Measurements from ENCODE around the gene TENM3.

Gene TENM3

GRCh38 chr4:182255441-182256190 is 12.4 kb downstream of the TENM3 start:
- no peak for FAIRE-seq

- FAIRE-seq: no peak
These were observed 13.8 kb downstream of the TENM3 start for GRCh38 chr4:182257016-182257415.

DNA sequence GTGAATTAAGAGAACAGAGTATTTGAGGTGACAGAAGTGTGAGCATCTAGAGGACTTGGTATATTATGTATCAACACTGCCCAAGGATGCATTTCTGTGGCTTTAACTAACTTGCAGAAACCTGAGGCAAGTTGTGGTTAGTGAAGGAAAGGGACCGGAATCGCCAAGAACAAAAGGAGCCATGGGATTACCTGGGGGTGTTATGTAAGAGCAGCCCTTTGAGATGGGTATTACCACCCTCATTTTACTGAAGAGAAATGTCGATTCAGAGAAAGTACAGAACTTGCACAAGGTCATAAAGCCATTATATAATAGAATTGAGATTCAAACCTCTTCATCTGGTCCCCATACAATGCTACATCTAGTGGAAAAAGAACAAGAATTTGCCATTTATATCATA is 14.3 kb downstream of the TENM3 start:
- FAIRE-seq: no peak

GRCh38 chr4:182258441-182259000 is 15.3 kb downstream of the TENM3 start:
- no peak for FAIRE-seq

DNA sequence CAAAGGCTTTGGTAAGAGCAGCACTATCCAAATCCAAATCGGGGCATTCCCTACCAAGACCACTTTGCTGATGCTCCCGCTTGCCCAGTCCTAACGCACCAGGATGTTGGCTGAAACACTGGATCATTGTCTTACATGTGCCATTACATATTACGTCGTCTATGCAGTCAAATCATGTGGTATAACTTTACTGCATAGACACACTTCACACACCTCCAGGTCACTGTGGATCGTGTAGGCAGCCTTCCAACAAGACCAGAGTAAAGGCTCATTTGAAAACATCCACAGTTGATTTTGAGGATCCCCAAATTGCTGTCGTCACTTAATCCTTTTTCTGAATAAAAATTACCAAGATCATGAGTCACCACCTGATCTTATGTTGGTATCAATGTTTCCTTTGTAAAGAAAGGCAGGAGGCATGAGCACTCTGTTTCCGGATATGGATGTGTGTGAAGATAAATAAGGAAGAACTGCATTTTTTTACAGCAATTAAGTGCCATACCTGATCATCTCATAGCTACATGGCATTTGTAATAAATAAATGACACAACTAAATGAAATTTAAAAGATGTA is 18.5 kb downstream of the TENM3 start:
- no peak for FAIRE-seq

DNA sequence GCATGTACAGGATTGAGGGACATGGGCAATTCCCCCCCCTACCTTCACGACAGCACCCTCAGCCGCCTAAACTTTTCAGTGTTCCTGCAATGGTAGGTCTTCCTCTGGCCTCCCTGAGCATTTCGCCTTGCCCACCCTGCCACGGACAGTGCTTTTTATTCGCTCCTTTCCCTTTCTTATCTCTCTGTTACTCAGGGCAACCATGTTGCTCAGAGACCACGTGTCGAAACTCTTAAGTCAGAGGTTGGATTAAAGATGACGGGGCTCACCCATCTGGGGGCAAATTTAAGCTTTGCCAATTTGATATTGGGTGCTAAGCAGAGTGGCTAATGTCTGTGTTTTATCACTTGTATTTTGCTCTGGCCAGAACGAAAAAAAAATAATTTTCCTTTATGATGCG is 20.4 kb downstream of the TENM3 start:
- FAIRE-seq: no peak

GRCh38 chr4:182264139-182264752 is 21.0 kb downstream of the TENM3 start:
- FAIRE-seq: no peak

DNA sequence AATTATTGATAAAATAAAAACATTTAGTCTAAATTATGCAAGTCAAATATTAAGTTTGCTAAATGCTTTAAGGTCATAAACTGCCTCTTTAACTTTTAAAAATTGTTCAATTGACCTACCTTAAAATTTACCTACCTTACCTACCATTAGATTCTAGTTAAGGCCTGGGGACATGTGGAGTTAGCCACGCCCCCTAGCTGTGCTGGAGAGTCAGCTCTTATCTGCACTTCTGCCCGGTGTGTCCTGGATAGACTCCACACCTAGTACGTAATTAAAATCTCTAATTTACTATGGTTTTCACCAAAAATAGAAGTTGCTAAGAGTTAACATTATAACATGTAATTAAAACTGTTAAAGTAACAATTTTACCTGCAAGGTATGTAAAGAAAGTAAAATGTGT is 22.7 kb downstream of the TENM3 start:
- no peak for FAIRE-seq

DNA sequence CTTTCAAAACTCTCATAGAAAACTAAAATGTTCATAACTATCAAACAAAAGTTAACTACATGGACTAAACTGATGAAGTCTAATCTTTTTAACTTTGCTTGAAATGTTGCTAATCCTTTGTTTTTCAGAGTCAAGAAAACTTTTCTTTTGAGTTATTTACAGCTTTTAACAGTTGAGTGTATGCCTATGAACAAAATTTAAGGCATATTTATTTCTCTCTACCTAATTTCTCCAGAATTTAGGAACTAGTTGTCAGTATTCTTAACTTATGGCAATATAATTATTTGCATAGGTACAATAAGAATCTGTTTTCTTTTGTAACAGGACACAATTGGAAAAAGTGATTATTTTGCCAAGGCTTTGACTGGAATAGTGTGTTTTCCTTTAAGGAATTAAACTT is 23.8 kb downstream of the TENM3 start:
- FAIRE-seq: no peak

DNA sequence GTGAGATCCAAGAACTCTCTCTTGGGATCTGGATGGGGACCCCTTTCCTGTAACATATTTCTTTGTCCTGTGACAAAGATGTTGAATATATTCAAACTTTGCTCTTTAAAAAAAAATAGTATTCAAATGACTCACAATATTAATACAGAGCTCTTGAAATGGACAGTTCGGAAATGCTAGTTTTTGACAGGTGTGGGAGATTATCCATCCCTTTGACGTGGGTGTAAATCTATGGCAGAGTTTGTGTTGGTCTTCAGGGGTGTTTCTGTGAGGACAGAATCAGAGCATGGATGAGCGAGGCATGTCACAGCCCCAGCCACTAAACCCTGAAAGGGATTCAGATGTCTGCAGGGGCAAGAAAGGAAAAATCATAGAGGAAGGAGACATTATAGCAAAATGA is 25.8 kb downstream of the TENM3 start:
- no peak for FAIRE-seq

GRCh38 chr4:182271731-182272130 is 28.5 kb downstream of the TENM3 start:
- no peak for FAIRE-seq

GRCh38 chr4:182272151-182272550 is 28.9 kb downstream of the TENM3 start:
- no peak for FAIRE-seq

DNA sequence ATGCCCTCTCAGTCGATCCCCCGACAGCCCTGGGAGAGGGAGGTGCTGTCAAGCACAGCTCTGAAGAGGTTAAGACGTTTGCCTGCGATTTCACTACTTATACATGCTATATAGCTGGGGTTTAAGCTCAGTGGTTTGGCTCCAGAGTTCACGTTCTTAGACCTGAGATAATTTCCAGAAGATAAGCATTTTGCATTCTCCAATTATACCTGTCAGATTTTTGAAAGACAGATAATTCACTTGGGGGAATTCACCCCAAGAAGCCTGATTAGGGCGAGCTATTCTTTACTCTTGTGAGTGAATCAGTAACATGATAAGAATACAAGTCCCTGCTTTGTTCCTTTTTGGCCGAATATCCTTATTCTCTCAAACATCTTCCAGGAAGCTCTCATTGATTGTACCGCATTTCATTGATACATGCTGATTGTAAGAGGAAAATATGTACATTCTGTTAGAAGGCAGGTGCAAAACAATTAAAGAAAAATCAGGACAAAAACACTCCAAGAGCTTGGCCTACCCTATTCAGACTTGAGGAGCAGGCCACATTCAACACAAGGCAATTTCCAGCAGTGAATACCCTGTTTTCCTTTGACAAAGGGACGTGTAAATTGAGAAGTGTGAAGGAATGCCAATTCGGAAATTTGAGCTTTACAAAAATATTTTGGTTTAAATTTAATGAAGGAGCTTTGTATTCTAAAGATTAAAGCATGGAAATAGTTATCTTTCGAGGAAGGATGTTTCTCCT is 30.2 kb downstream of the TENM3 start:
- FAIRE-seq: no peak

- no peak for FAIRE-seq
These were observed 33.3 kb downstream of the TENM3 start for GRCh38 chr4:182276210-182277109.

GRCh38 chr4:182277377-182277776 is 34.2 kb downstream of the TENM3 start:
- FAIRE-seq: no peak

DNA sequence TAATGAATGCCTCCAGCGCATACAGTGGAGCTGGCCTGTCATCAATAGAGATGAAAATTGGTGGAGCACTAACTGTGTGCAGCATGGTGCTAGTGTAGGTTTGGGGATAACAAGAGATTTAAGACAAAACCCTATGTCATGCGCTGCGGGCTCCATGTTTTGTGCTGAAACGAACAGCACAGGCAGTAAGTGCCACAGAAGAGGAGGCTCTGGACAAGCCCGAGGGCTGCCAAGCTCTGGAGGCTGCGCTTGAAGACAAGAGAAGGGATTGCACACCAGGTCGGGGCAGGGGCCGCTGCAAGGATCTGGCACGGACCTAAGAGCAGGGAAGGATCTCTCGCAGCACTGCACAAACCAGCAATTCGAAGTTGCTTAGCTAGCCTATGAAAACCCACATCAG is 35.5 kb downstream of the TENM3 start:
- FAIRE-seq: no peak

GRCh38 chr4:182280436-182281111 is 37.4 kb downstream of the TENM3 start:
- no peak for FAIRE-seq

- no peak for FAIRE-seq
These were observed 42.8 kb downstream of the TENM3 start for GRCh38 chr4:182286035-182286434.

DNA sequence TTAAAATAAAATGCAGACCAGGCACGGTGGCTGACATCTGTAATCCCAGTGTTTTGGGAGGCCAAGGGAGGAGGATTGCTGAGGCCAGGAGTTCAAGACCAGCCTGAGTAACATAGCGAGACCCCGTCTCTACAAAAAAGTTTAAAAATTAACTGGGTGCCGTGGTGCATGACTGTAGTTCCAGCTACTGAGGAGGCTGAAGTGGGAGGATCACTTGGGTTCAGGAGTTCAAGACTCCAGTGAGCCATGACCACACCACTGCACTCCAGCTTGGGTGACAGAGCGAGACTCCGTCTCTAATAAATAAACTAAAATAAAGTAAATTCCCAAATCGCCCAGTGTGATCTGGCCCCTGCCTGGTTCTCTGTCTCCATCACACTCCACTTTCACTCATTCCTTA is 43.7 kb downstream of the TENM3 start:
- FAIRE-seq: no peak

DNA sequence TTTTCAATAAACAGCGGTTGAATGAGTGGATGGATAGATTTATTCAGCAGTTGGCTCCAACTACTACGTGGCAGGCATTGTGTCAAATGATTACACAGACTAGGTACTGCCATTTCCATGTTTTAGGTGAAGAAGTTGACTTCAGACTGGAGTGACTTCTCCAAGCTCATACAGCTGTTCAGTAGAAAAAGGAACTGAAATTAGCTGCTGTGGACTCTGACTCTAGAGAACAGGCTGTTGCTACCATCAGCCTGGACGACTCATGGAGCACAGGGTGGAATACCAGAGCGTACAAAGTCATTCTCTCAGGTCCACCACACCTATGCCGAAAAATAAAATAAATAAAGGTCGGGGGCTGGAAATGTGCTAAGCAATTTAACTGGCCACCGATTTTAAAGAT is 45.3 kb downstream of the TENM3 start:
- no peak for FAIRE-seq

GRCh38 chr4:182289809-182290208 is 46.6 kb downstream of the TENM3 start:
- no peak for FAIRE-seq

DNA sequence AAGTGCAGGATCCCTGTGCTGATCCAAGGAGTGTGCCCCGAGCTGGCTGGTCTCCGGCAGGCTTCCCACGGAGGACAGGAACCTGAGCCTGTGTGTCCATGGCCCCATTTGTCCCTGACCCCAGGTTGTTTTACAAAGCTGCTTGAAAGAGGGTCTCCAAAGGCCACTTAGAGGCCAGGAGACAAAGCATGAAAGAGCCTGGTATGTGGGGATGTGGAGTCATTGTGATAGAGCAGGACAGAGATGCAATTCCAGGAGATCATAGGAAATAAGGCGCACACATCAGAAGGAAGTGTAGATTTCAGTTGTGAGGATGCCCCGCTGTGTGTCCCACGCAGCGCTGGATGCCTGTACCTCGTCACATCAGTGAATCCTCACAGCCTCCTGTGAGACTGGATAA is 48.0 kb downstream of the TENM3 start:
- FAIRE-seq: no peak
